Ureter (tissue), 1 donor: Measurements from ENCODE around the gene CCDC171. TPM values are rescaled to one million over a fixed set of nuclear protein-coding genes. Genes with fewer than 3 reads are reported as not detected.
"Not testable (repeated sequence)": the region's sequence is repeated elsewhere in the genome, so short reads cannot be mapped to it uniquely, and the experiment has no call there.

Experiments used
- DNase-seq: peaks from one replicate; pipeline ENCODE4 v3.0.0-alpha.2; 2020; ENCODE audit warnings: low spot score
- total RNA-seq: library from RNA; stranded (reverse); gene quantifications from one replicate; pipeline ENCODE4 v1.2.4, GENCODE V29; 2023
- donor health status: DM: yes; HTN: yes; CAD: no.

CCDC171 gene
- total RNA-seq, 1 donor from 2014 or later, result 4.5 TPM

- no peak for DNase-seq
These were observed 670 bp downstream of the CCDC171 start for GRCh38 chr9:15553528-15553898.

GRCh38 chr9:15570769-15571168 lies 17.9 kb downstream of the CCDC171 start:
- no peak for DNase-seq

- no peak for DNase-seq
These were observed 19.4 kb downstream of the CCDC171 start for GRCh38 chr9:15572200-15572770.

GRCh38 chr9:15576350-15577050 lies 23.7 kb downstream of the CCDC171 start:
- DNase-seq, result no peak

- no peak for DNase-seq
These were observed 25.9 kb downstream of the CCDC171 start for GRCh38 chr9:15578714-15579113.

DNA sequence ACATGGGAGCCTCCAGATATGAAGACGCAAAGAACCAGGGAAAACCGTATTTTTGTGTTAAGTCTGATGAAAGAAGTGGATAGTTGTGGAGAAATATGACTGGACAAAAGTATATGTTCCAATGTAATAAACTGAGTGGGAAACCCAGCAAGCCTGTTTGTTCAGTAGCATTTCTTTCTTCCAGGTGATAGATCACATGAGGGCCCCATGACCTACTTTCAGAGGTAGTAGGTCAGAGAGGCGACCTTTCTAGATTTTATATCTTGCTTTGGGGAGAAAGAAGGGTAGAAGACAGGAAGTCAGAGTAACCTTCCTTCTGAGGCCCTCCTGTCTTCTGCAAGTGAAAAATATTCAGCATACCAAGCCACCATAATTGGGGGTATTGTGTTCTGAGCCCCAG lies 31.5 kb downstream of the CCDC171 start:
- no peak for DNase-seq

DNA sequence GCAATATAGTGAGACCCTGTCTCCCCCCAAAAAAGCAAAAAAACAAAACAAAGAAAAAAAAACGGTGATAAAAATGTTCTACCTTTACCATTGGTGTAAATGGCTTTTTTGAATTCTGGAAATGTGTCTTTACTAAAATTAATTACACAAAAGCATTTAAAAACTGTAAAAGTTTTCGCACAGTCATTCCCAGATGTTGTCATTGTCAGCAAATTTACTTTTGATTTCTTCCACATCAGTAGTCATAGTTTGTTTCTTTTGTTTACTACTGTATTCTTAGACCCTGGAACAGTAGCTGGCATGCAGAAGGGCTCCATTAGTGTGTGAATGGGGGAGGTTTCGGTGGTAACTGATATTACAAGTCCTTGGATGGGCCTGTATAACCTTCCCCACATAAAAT lies 39.5 kb downstream of the CCDC171 start:
- DNase-seq, result no peak

- DNase-seq, result not testable (repeated sequence)
These were observed 40.1 kb downstream of the CCDC171 start for GRCh38 chr9:15592940-15593339.

DNA sequence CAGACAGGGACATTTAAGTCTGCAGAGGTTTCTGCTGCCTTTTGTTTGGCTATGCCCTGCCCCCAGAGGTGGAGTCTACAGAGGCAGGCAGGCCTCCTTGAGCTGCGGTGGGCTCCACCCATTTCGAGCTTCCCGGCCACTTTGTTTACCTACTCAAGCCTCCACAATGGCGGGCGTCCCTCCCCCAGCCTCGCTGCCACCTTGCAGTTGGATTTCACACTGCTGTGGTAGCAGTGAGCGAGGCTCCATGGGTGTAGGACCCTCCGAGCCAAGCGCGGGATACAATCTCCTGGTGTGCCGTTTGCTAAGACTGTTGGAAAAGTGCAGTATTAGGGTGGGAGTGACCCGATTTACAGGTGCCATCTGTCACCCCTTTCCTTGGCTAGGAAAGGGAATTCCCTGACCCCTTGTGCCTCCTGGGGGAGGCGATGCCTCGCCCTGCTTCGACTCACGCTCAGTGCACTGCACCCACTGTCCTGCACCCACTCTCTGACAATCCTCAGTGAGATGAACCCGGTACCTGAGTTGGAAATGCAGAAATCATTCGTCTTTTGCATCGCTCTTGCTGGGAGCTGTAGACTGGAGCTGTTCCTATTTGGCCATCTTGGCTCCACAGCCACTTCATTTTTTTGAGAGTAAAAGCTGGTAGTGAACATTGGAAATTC lies 48.0 kb downstream of the CCDC171 start:
- DNase-seq, result not testable (repeated sequence)

DNA sequence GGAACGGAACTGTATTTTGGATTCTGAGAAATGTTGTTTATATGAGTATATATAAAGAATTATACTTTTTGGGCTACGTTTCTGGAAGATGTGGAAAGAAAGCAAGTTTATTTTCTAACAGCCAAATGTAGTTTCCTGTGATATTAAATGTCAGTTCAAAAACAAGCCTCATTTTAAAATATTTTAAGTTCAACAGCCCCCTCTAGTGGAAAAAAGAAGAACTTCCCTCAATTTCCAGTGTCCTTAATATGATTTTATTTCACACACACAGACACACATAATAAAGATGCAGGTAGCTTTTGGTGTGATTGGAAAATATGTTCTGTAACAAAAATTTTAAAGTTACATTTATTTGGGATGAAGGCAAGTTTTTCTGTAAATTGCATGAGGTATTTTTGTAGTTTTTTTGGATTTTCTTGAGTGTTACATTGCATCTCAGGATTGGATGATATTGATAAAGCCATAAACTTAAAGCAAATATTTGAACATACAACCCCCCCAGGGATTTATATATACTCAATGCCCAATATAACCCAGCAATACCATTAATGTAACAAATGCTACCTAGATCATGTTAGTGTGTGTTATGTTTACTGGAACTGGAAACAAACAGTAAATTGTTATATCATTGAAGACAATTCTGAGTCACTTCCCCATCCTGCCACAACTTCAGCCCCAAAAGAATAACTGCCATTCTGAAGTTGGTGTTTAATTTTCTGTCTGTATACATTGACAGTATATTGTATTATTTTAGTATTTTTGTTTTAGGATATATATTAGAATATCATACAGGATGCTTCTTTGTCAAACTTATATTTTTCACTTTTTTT lies 54.0 kb downstream of the CCDC171 start:
- no peak for DNase-seq

- no peak for DNase-seq
These were observed 60.1 kb downstream of the CCDC171 start for GRCh38 chr9:15612962-15613361.

DNA sequence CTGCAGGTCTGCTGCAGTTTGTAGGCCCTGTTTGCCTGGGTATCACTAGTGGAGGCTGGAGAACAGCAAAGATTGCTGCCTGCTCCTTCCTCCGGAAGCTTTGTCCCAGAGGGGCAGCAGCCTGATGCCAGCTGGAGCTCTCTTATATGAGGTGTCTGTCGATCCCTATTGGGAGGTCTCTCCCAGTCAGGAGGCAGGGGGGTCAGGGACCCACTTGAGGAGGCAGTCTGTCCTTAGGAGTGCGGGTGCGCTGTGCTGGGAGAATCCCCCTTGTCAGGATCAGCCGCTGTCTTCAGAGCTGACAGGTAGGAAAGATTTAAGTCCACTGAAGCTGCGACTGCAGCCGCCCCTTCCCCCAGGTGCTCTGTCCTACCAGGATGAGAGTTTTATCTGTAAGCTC lies 64.9 kb downstream of the CCDC171 start:
- DNase-seq, result no peak

DNA sequence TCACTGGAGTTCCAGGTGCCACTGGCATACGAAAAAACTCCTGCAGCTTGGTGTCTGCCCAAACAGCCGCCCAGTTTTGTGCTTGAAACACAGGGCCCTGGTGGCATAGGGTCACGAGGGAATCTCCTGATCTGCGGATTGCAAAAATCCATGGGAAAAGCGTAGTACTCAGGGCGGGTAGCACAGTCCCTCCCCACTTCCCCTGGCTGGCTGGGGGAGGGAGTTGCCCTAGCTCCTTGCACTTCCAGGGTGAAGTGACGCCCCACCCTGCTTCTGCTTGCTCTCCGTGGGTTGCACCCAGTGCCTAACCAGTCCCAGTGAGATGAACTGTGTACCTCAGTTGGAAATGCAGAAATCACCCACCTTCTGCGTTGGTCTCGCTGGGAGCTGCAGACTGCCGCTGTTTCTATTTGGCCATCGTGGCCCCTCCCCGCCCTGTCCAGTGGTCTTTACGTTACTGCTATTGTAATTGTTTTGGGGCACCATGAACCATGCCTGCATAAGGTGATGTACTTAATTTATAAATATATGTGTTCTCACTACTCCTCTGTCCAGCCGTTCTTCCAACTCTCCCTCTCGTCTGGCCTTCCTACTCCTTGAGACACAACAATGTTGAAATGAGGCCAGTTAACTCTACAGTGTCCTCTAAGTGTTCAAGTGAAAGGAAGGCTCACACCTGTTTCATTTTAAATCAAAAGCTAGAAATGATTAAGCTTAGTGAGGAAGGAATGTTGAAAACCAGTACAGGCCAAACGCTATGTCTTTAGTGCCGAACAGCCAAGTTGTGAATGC lies 65.9 kb downstream of the CCDC171 start:
- DNase-seq, result no peak

DNA sequence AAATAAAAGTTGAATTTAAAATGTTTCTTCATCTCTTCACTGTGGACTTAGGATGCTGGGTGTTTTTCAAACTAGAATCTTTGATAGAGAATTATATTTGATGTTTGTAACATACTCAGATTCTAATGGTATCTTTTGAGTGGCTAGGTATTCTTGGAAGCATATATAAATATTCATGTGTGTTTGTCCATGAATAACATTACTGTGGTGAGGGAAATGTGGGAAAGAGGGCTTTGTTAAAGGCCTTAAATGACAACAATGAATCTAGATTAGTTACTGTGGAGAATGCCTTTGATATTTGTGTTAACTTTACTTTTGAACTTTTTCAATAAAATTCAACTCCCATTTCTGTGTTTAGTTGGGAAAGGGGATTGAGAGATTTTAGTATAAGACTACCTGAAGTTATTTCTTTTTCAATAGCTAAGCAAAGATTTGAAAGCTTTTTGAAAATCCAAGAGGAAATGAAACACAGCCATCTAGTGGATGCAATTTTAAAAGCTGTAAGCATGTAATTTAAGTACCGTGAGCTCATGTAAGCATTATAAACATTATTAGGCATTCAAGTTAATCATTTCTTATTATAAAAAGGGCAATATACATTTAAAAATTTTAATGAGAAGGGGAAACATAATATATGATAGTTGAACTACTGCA lies 69.6 kb downstream of the CCDC171 start:
- no peak for DNase-seq

GRCh38 chr9:15635752-15636151 lies 82.9 kb downstream of the CCDC171 start:
- DNase-seq, result no peak

DNA sequence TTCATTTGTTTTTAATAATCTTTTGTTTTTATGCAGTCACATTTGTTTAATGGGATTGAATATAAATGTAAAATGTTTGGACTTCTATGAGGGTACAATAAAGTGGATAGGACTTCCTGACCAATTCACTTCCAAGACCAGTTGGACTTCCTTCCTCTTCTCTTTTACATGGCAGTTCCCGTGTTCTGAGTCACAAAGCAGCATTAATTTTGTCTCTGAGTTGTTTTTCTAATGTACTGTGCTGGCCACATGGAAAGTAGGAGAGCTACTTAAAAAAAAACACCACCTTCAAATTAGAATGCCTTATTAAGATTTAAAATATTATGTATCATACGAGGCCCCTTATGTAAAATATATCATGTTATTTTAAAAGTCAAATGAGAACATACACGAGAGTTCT lies 87.3 kb downstream of the CCDC171 start:
- DNase-seq, result no peak

DNA sequence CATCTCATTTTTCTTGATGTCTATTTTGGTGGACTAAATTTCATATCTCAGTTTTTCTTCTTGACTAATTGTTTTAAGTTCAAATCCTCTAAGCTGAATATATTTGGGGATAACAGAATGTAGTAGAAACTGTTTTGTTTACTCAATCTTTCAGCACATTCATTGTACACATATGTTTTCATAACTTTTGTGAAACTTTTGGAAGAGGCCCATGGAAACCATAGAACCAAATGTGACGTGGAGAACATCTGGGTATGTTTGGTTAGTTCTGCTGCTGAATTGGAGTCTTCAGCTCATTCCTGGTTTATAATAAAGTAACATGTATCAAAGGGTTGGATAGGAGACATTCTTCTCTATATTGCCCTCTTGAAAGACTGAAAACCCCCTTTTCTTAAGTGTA lies 88.4 kb downstream of the CCDC171 start:
- DNase-seq, result no peak

GRCh38 chr9:15642369-15642962 lies 89.6 kb downstream of the CCDC171 start:
- DNase-seq, result no peak

- no peak for DNase-seq
These were observed 117.4 kb downstream of the CCDC171 start for GRCh38 chr9:15670246-15670645.

- DNase-seq, result no peak
These were observed 118.1 kb downstream of the CCDC171 start for GRCh38 chr9:15670894-15671293.

- no peak for DNase-seq
These were observed 140.9 kb downstream of the CCDC171 start for GRCh38 chr9:15693701-15694100.
